ENCODE measurements around the gene KYAT1.
"Not testable (repeated sequence)": the region's sequence is repeated elsewhere in the genome, so short reads cannot be mapped to it uniquely, and the experiment has no call there.

The KYAT1 gene

GRCh38 chr9:128882677-128883603, 1.2 kb upstream of the KYAT1 start:
- DNase-seq: peak; percentile 71

GRCh38 chr9:128877852-128878251, 3.9 kb downstream of the KYAT1 start:
- no peak for DNase-seq

GRCh38 chr9:128870941-128871265, 10.8 kb downstream of the KYAT1 start:
- DNase-seq: not testable (repeated sequence)

- no peak for DNase-seq
Observed at GRCh38 chr9:128870128-128870940, 11.4 kb downstream of the KYAT1 start.

GRCh38 chr9:128863647-128864046, 18.1 kb downstream of the KYAT1 start:
- DNase-seq: peak; percentile 75

GRCh38 chr9:128862401-128862851, 19.3 kb downstream of the KYAT1 start:
- no peak for DNase-seq

- no peak for DNase-seq
Observed at GRCh38 chr9:128861501-128861900, 20.2 kb downstream of the KYAT1 start.

- DNase-seq: no peak
Observed at GRCh38 chr9:128860937-128861336, 20.8 kb downstream of the KYAT1 start.

GRCh38 chr9:128858476-128858875, 23.3 kb downstream of the KYAT1 start:
- not testable (repeated sequence) for DNase-seq

- not testable (repeated sequence) for DNase-seq
Observed at GRCh38 chr9:128854454-128854853, 27.3 kb downstream of the KYAT1 start.

- DNase-seq: not testable (repeated sequence)
Observed at GRCh38 chr9:128852646-128853045, 29.1 kb downstream of the KYAT1 start.

- peak; percentile 57 for DNase-seq
Observed at GRCh38 chr9:128851779-128852600, 29.8 kb downstream of the KYAT1 start.

GRCh38 chr9:128851024-128851423, 30.7 kb downstream of the KYAT1 start:
- not testable (repeated sequence) for DNase-seq

- DNase-seq: no peak
Observed at GRCh38 chr9:128847803-128848202, 33.9 kb downstream of the KYAT1 start.

- DNase-seq: no peak
Observed at GRCh38 chr9:128846680-128847030, 35.1 kb downstream of the KYAT1 start.

GRCh38 chr9:128845186-128845931, 36.4 kb downstream of the KYAT1 start:
- DNase-seq: no peak

- not testable (repeated sequence) for DNase-seq
Observed at GRCh38 chr9:128843171-128843570, 38.6 kb downstream of the KYAT1 start.

GRCh38 chr9:128841694-128842492, 39.9 kb downstream of the KYAT1 start:
- DNase-seq: no peak

- DNase-seq: no peak
Observed at GRCh38 chr9:128840524-128840923, 41.2 kb downstream of the KYAT1 start.

GRCh38 chr9:128838338-128838737, 43.4 kb downstream of the KYAT1 start:
- no peak for DNase-seq

- no peak for DNase-seq
Observed at GRCh38 chr9:128836509-128837145, 45.1 kb downstream of the KYAT1 start.

Measured in suppressor macrophage treated with lipopolysaccharide for 4 hours (primary cell).